Measurements from ENCODE around the gene DIPK2A.

DNA sequence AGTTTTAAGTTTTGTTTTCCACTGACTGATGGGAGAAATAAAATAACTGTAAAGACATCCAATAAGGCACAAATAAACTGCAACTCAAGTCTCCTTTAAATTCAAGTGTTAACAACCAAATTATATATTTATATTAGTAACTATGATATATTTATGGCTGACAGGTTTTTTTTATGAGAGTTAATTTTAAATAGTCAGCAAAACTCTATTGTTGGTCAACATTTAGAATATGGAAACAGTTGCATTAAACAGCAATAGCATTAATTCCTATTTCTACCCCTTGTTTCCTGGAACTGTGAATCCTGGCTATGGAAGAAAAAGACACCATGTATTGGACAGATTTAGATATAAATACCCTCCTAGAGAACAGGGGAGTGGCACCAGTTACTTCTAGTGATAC, 16.5 kb upstream of the DIPK2A start:
- TF ChIP-seq, protein P1, sequence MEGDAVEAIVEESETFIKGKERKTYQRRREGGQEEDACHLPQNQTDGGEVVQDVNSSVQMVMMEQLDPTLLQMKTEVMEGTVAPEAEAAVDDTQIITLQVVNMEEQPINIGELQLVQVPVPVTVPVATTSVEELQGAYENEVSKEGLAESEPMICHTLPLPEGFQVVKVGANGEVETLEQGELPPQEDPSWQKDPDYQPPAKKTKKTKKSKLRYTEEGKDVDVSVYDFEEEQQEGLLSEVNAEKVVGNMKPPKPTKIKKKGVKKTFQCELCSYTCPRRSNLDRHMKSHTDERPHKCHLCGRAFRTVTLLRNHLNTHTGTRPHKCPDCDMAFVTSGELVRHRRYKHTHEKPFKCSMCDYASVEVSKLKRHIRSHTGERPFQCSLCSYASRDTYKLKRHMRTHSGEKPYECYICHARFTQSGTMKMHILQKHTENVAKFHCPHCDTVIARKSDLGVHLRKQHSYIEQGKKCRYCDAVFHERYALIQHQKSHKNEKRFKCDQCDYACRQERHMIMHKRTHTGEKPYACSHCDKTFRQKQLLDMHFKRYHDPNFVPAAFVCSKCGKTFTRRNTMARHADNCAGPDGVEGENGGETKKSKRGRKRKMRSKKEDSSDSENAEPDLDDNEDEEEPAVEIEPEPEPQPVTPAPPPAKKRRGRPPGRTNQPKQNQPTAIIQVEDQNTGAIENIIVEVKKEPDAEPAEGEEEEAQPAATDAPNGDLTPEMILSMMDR (IDR thresholded peaks at IDR 0.05), result no peak
- no peak for TF ChIP-seq POLR2AphosphoS5 (IDR thresholded peaks at IDR 0.05)
- no peak for TF ChIP-seq POLR2A (IDR thresholded peaks at IDR 0.05; ENCODE audit: low read depth)

Data from esophagus muscularis mucosa (tissue), 3 donors.